Subcutaneous abdominal adipose tissue (tissue), 5 donors: ENCODE results near the gene CHRNA1.

ENCODE experiments used
- H3K27ac ChIP-seq: one replicate; pipeline ENCODE4 v1.7.0; 2013; ENCODE audit warnings: low read depth, mild to moderate bottlenecking, inconsistent platforms, low read length, moderate library complexity
- H3K27me3 ChIP-seq, 5 donors: one replicate each; pipeline ENCODE4 v1.7.0; 2013; ENCODE audit warnings: low read length in 5 of 5, inconsistent platforms in 1 of 5; ENCODE audit not compliant: control insufficient read depth in 5 of 5, insufficient read depth in 4 of 5
- H3K36me3 ChIP-seq, 5 donors: one replicate each; pipeline ENCODE4 v1.7.0; 2013; ENCODE audit warnings: low read length in 5 of 5; ENCODE audit not compliant: control insufficient read depth in 5 of 5, insufficient read depth in 5 of 5
- H3K4me1 ChIP-seq, 5 donors: one replicate each; pipeline ENCODE4 v1.7.0; 2013; ENCODE audit warnings: low read length in 5 of 5, mild to moderate bottlenecking in 3 of 5, moderate library complexity in 1 of 5; ENCODE audit not compliant: control insufficient read depth in 5 of 5, insufficient read depth in 5 of 5
- H3K4me3 ChIP-seq, 5 donors: one replicate each; pipeline ENCODE4 v1.7.0; 2013; ENCODE audit warnings: low read length in 5 of 5, low read depth in 1 of 5
- H3K9ac ChIP-seq, 5 donors: one replicate each; pipeline ENCODE4 v1.7.0; 2013; ENCODE audit warnings: low read length in 5 of 5, mild to moderate bottlenecking in 4 of 5, moderate library complexity in 3 of 5
- H3K9me3 ChIP-seq, 5 donors: one replicate each; pipeline ENCODE4 v1.7.0; 2013; ENCODE audit warnings: low read length in 5 of 5; ENCODE audit not compliant: control insufficient read depth in 5 of 5
- donor health status: healthy.
- donor health status: healthy.
- donor health status: healthy.
- donor health status: healthy.
- donor health status: healthy.

CHRNA1 gene

GRCh38 chr2:174708713-174709112, 55.6 kb downstream of the CHRNA1 start:
- Histone ChIP-seq H3K9ac (no peak overlapping the region), H3K27me3 (no peaks in the 10 kb centered on the region), H3K36me3 (no peaks in the 10 kb centered on the region), H3K27ac (no peak overlapping the region), H3K9me3 (no peaks in the 10 kb centered on the region), H3K4me1 (peaks cover 0 to 32% (median 9%) of the 10 kb centered on the region in 5 donors), H3K4me3 (no peak overlapping the region)

- Histone ChIP-seq H3K4me3 (no peak overlapping the region), H3K36me3 (no peaks in the 10 kb centered on the region), H3K27me3 (no peaks in the 10 kb centered on the region), H3K27ac (no peak overlapping the region), H3K9me3 (no peaks in the 10 kb centered on the region), H3K9ac (no peak overlapping the region), H3K4me1 (peaks cover 0 to 14% (median 0%) of the 10 kb centered on the region in 5 donors)
Measured at GRCh38 chr2:174705321-174705720, 59.0 kb downstream of the CHRNA1 start.

- Histone ChIP-seq H3K9ac (no peak overlapping the region), H3K4me1 (peaks cover 0 to 14% (median 0%) of the 10 kb centered on the region in 5 donors), H3K27me3 (no peaks in the 10 kb centered on the region), H3K4me3 (no peak overlapping the region), H3K9me3 (no peaks in the 10 kb centered on the region), H3K36me3 (no peaks in the 10 kb centered on the region), H3K27ac (no peak overlapping the region)
Measured at GRCh38 chr2:174704642-174705041, 59.6 kb downstream of the CHRNA1 start.

GRCh38 chr2:174704061-174704460, 60.2 kb downstream of the CHRNA1 start:
- Histone ChIP-seq H3K4me3 (no peak overlapping the region), H3K9me3 (no peaks in the 10 kb centered on the region), H3K9ac (no peak overlapping the region), H3K27me3 (no peaks in the 10 kb centered on the region), H3K36me3 (no peaks in the 10 kb centered on the region), H3K4me1 (peaks cover 0 to 14% (median 0%) of the 10 kb centered on the region in 5 donors), H3K27ac (no peak overlapping the region)

GRCh38 chr2:174703430-174703829, 60.8 kb downstream of the CHRNA1 start:
- Histone ChIP-seq H3K27ac (no peak overlapping the region), H3K27me3 (no peaks in the 10 kb centered on the region), H3K36me3 (no peaks in the 10 kb centered on the region), H3K9ac (no peak overlapping the region), H3K4me3 (no peak overlapping the region), H3K4me1 (peaks cover 0 to 14% (median 0%) of the 10 kb centered on the region in 5 donors), H3K9me3 (no peaks in the 10 kb centered on the region)

- no peak overlapping the region for H3K4me3 ChIP-seq
- H3K9ac ChIP-seq = no peak overlapping the region
- H3K27ac ChIP-seq = no peak overlapping the region
- H3K4me1 ChIP-seq = peaks cover 0 to 14% (median 0%) of the 10 kb centered on the region in 5 donors
- no peaks in the 10 kb centered on the region for H3K36me3 ChIP-seq
- H3K9me3 ChIP-seq = no peaks in the 10 kb centered on the region
- H3K27me3 ChIP-seq = no peaks in the 10 kb centered on the region
Measured at GRCh38 chr2:174702541-174702940, 61.7 kb downstream of the CHRNA1 start.

- Histone ChIP-seq H3K9me3 (no peaks in the 10 kb centered on the region), H3K27ac (no peak overlapping the region), H3K9ac (no peak overlapping the region), H3K36me3 (no peaks in the 10 kb centered on the region), H3K4me3 (no peak overlapping the region), H3K27me3 (peaks cover 0 to 5% (median 0%) of the 10 kb centered on the region in 5 donors), H3K4me1 (peaks cover 0 to 11% (median 0%) of the 10 kb centered on the region in 5 donors)
Measured at GRCh38 chr2:174699993-174700766, 64.1 kb downstream of the CHRNA1 start.
